Stimulated activated CD8-positive, alpha-beta memory T cell treated with anti-CD3 and anti-CD28 coated beads, Interleukin-7, amount 100 ng/mL, for 4 hours (primary cell): ENCODE measurements around the gene IL17RA.
"Not testable (repeated sequence)": the region's sequence is repeated elsewhere in the genome, so short reads cannot be mapped to it uniquely, and the experiment has no call there.

Experiments
- DNase-seq, 2 donors: peaks; one replicate each; pipeline ENCODE4 v3.0.0-alpha.2; 2020; ENCODE audit warnings: low read depth in 2 of 2

IL17RA gene

DNA sequence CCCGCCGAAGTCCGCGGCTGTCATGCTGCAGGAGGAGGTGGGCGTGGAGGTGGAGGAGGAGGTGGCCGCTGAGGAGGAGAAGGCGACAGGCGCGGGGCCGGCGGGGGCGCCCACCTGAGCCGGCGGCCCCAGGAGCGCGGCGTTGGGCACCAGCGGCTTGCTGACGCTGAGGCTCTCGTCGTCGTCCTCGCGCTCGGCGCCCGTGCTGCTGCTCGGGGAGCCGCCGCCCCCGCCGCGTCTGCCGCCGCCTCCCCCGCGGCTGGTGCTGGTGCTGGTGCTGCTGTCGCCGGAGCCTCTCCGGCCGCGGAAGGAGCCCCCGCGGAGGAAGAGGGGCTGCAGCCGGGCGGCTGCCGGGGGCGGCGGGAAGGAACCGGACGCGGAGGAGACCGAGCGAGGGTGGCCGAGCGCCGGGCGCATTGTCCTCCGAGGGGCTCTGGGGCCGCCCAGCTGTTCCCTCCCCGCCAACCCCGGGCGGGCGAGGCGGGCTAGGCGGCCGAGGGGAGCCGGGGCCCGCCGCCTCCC, 36.0 kb downstream of the IL17RA start:
- peak in 1 of 2 donors; percentile 48 for DNase-seq

DNA sequence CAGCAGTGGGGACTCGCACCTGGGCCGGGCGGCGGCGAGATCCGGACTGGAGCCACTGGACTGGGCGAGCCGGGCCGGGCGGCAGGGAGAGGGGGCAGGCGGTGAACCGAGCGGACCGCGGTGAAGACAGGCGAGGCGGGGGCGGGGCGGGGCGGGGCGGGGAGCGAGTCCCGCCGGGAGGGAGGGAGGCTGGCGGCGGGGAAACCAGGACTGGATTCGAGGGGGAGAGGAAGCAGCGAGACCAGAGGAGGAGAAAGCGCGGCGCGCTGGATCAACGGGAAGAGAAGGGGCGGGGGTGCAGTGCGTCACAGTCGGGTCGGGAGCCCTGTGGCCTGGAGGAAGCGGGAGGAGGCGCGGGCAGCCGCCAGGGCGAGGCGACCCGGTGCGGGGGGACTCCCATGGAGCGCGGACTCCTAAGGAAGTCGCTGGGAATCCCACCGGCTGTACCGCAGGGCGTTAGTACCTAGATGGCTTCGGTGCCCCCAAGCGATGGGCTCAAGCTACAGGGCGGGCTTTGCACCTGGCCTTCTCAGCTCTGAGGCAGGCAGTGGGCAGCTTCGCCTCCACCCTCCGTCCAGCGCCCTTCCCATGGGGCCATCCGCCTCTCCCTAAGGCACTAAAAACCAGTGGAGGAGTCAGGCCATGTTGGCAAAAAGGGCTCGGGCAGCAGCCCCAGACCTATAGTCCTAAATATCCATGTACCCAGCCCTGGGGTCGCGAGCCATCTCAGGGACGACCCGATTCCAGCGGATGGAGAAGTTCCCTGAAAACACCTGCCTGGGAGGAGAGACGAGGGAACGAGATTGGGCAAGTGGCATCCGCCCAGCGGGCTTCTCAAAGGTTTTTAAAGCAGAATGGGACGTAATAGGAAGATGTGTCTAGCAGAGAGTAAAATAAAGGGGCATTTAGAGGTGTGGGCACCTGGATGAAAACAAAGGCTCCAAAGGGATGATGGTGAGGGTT, 36.7 kb downstream of the IL17RA start, which contains the start of gene TMEM121B:
Gene TMEM121B (minus strand): TSS at position 128 of the 963 bp plus-strand sequence. CDS start 233 bp downstream, outside the sequence.
- no peak for DNase-seq

DNA sequence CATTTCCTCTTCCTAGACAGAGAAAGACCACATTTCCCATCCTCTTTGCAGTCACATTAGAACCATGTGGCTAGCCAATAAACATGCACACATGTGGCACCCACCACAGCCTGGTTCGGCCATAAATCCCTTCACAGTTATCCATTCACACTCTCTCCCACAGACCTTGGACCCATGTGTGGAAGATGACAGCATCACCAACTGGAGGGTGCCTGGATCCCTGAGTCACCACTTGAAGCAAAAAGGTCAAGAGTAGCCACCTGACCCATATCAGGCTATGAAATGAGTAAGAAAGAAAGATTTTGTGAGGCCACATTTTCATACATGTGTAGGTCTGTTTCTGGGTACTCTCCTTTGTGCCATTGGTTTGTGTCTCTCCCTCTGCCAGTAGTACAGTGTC, 45.4 kb downstream of the IL17RA start:
- DNase-seq, result no peak

DNA sequence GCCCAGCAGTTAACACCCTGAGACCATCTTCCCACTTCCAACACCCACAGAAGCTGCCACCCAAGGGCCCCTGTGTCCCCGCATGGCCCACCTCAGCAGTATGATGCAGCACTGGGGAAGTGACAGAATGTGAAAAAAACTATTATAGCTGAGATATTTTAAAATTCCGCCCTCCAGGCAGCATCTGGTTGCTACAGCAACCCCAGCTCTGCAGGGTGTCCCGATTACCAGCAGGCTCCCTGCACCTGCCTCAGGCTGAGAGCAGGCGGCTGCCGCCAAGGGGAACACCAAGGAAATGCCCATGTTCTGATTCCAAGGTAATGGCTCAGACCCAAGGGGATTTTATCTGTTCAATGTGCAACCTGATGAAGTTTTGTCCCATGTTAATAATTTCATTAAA, 46.9 kb downstream of the IL17RA start:
- no peak for DNase-seq

DNA sequence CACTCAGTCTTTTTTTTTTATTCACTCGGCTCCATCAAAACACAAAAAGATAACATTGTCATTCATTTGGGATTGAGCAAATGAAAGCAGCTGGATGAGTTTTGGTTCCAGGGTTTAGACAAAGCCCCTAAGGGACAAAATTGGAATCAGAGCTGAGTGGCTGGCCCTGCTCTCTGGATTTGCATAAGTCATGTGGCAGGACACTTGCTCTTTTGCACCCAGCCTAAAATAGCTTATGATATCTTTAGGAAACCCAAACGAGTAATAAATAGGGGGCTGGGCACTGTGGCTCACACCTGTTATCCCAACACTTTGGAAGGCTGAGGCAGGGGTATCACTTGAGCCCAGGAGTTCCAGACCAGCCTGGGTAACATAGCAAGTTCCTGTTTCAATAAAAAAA, 47.3 kb downstream of the IL17RA start:
- no peak for DNase-seq

DNA sequence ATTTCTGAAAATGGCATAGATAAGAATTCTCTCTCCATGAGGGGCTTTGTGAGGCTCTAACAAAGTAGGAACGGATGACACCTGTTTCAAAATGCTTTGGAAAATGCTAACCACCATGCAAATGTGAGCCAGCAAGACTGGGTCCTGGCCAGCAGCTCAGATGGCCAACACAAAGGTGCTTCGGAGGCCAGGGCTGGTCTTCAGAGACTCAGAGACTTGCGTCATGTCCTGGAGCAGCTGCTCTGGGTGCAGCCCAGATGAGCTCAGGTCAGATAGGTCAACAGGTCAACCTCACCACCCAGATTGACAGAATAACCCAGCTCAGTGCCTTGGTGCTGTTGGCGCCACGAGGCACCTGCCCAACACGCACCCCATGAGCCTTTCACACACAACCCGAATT, 48.3 kb downstream of the IL17RA start:
- no peak for DNase-seq

DNA sequence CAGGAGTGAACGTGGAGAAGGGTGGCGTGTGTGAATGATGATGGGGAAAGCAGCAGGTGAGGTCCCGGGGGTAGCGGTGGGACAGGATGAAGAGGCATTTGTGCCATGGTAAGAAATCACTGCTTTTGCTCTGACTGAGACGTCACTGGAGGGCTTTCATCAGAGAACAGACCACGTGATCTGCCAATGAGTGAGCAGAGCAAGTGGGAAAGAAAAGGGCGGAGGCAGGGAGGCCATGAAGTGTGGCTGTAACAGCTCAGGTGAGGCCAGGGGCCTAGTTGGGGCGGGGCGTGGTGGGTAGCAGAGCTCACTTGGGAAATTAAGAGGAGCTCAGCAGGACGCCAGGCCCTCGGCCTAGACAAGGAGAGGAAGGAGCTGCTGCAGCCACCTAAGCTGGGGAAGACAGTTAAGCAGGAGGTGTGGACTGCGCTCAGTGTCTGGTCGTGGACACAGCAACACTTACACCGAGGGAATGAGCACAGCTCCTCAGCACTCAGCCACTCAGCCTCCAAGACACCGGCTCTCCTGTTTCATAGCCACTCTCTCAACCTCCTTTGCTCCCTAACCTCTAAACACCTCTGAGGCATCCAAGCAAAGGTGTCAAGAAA, 50.5 kb downstream of the IL17RA start:
- DNase-seq, result no peak

DNA sequence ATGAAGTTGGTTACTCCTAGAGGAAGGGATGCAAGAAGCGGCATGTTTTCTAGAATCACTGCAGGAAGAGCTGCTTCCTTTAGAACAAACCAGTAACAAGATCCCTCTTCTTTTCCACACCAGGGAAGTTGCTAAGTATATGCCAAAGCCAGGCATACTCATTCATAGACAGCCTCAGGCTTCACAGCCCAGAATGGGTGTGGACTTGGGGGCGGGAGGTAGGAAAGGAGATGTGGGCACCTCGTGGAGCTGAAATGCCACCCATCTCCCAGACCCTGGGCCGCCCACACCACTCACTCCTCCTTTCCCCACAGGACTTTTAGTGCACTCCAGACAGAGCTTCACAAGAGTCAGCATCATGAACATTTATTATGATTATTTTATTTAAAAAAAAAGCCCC, 52.4 kb downstream of the IL17RA start:
- DNase-seq, result no peak

DNA sequence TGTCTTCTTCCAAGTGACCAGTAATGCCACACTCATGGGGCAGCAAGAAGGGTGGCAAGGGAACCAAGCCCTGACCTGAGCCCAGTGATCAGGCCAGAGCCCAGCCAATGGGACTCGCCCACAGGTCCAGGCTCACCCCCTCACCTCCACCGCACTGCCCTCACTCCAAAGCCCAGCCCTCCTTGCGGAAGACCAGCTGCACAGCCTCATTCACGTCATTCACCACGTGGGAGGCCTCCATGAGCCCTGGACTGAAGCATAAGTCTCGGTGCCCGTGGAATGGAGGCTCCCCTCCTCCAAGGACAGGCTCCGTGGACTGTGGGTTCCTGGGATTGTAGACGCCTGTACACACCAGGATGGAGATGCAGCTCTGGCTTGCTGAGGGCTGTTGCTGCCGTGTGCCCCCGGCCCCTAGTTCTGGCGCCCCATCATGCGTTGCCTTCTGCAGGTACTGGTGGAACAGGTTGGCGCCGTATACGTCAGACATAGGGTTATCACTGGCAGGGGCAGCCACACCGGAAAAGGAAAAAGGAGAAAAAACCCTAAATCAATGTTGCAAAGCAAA, 53.1 kb downstream of the IL17RA start:
- no peak for DNase-seq

DNA sequence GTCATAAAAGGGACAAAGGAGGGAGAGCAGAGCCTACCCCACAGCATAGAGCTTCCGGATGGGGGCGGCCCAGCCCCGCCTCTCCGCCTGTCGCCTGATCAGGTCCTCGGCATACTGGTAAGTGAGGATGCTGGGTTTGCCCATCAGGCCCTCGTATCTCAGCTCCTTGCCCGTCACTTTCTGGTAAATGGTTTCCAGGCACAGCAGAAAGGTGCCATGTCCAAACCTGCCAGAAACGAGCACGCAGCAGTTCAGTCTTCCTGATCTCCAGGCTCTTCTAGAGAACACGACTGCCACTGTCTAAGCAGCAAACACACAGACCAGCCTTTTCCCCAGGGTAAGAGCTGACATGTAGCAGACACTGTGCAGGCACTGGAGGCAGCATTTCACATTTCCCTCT, 53.7 kb downstream of the IL17RA start:
- DNase-seq, result no peak

DNA sequence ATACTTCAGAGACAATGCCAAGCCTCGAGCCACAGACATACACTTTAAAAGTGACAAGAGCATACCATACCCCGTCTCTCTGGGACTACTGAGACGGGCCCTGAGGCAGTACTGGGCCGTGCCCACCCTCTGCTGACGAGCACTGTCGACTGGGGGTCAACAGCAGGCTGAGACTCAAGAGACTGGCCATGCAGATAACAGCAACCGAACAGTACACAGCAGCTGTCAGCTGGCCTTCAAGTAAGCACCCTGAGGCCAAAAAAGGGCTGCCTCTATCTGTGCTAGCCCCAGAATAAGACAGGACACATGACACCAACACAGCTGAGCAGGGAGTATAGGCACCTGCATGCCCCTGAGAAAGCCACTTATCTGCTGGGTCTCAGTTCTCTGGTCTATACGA, 55.2 kb downstream of the IL17RA start:
- no peak for DNase-seq

DNA sequence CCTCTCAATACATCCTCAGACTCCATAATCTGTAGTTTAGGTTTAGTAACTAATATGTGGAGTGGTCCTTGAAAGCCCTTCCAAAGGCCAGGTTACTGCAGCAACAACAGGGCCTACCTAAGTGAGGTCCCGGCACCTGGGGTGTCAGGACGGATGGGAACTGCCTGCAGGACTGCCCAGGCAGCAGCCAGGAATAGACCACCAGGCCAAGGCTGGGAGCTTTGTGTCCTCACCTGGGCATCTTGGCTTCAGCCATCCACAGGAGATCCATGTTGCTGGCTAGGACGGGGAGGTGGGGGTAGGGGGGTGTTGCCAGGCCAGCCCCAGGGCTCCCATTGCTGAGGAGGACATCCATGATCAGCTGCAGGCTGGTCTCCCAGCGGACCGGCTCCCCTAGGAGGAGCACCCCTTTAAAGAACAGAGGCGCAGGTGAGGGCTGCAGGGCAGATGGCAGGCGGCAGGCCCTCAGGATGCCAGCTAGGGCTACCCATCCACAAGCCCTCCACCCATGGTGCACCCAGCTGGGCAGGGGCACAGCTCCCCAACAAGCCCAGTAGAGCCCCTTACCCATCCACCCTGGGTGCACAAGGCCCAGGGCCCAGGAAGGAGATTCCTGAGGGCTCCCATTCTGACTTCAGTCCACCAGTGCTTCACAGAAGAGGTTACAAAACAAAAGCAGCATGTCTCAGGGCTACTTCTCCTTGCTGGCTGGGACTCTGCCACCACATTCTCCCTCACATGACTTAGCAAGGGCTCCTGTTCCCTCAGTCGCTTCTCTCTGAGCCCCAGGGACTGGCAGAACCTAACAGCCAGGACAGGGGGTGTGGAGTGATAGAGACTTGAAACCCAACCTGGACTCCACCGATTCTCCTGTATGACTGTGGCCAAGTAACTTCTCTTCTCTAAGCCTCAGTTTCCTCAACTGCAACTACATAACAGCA, 56.3 kb downstream of the IL17RA start:
- no peak for DNase-seq

DNA sequence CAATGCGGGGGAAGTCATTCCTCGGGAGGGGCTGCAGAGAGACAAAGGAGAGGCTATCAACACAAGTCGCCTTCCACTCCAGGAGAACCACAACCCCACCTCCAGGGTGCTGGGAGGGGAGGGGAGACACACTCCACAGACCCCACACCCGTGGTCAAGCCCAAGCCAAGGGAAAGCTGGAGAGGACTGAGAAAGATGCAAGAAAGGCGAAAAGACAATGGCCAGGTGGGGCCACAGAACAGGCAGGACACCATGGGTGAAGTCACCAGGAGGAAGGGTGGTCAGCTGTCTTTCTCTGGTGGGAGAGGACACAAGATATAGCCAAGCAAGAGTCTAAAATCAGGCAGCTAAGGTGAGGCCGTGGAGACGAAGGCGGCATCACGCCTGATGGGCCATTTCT, 58.3 kb downstream of the IL17RA start:
- DNase-seq, result no peak

DNA sequence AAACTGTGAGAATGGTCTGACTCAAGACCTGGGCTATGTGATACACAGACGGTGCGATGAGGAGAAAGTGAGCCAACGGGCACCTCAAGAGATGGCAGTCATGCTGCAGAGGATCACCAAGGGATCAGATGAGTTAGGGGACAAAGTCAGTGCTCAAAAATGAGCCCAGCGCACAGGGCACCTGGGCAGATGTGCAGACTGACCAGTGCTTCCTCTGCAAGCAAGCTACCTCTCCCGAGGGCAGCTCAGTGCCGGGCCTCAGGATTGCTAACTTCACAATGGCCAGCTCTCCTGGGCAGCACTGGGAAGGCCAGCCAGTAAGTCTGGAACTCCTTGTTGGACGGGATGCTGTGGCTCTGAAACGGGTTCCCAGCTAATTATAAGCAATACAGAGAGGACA, 59.0 kb downstream of the IL17RA start:
- DNase-seq, result no peak

DNA sequence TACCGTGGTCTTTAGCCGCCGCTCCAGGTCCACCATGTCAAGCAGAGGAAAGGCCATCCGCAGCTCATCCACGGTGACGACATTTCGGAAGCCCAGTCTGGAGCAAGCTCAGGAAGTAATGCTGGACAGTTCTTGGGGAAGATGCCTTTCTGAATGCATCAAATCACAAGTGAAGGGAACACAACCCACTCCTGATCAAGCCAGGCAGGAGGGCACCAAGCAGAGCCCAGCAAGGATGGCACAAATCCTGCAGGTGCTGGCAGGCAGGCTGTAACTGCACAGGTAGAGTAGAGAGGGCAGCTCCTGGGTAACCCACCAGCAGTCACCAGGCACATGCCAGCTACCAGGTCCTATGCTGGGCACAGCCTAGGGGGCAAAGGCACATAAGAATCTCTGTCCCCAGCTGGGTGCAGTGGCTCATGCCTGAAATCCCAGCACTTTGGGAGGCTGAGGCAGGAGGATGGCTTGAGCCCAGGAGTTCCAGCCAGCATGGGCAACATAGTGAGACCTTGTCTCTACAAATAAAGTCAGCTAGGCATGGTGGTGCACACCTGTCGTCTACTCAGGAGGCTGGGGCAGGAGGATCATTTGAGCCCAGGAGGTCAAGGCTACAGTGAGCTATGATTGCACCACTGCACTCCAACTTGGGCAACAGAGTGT, 60.4 kb downstream of the IL17RA start:
- DNase-seq, result no peak

DNA sequence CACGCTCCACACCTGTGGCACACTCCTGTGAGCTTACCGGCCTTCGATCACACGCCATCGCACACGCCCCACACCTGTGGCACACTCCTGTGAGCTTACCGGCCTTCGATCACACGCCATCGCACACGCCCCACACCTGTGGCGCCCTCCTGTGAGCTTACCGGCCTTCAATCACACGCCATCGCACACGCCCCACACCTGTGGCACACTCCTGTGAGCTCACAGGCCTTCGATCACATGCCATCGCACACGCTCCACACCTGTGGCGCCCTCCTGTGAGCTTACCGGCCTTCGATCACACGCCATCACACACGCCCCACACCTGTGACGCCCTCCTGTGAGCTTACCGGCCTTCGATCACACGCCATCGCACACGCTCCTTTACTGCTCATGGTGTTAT, 62.7 kb downstream of the IL17RA start:
- not testable (repeated sequence) for DNase-seq

DNA sequence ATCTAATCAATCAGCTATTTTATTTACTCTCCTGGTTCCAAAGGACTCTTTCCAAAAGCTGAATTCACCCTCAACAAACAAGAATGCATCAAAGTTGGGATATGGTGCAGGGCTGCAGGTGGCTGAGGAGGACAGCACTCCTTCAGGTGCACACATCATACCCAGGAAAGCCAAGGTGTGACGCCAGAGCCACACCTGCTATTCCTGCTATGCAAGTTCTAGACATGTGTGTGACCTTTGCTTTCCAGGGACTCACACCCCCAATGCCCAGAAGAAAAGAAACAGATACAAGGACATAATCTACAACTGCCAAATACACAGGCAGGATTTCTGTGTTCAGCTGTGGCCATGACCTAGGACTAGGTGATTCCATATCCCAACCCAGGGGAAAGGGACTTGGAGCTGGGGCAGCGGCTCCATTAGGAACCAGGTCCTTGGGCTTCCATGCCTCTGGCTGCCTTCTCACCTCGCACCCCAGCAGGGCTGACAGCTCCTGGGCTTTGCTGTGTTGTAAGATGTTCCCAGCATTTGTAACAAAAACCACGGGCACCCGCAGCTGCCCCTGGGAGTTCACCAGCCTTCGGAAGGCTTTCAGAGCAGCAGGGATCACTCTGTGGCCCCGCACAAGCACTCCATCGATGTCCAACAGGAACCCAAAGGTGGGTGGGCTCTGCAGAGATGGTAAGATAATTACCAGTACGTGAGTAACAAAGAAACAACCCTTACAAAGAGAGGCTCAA, 64.4 kb downstream of the IL17RA start:
- DNase-seq, result no peak

DNA sequence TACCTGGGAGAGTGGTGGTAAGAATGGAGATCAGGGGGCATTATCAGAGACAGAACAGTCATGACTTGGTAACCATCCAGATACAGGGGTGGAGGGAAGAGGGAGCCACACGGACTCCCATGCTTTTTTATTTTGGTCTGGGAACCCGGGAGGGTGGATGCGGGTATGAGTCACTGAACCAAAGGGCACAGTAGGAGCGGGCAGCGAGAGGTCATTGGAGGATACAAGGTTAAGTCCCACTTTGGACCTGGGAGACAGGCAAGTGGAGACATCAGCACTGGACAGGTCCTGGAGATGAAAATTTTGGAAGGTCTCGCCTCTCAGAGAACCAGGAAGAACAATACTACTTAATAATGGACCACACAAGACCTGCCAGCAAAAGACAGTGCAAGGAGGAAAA, 67.5 kb downstream of the IL17RA start:
- no peak for DNase-seq

DNA sequence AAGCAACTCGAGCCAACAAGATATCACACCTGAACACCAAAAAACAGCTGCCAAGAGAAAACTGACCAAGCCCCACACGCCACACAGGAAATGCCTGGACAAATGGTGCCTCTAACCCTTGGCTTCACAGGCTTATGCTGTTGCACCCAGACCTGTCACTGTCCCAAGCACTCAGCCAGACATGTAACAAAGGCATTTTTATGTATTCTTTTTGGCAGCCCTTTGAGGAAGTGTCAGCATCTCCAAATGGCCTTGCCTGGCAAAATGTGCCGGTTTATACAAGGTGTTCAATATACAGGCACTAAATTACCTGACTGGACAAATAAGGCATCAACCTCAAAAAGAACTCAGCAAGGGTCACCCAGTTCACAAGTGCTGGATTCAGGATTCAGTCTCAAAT, 68.2 kb downstream of the IL17RA start:
- no peak for DNase-seq

DNA sequence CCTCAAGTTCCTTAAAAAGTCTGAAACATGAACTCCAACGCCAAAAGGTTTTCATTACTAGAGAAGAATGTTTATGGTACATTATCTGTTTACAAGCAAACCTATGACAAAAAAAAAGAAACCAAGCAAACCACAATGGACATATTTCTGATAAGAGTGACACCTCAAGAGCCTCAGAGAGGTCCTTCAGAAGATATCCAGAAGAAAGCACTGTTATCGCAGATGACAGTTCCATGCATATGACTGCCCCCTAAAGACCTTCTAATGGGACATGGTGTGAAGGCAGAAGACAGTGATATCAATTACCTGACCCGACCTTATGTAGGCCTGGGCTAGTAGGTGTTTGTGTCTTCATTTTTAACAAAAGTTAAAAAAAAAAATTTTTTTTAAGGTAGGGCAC, 71.1 kb downstream of the IL17RA start:
- DNase-seq, result no peak
